ENCODE data around the gene FEM1B.

Gene FEM1B

GRCh38 chr15:68281008-68281407, 3.5 kb downstream of the FEM1B start:
- no peak for DNase-seq (ENCODE audit: low spot score)
- Histone ChIP-seq H3K27ac (ENCODE audit: poor library complexity, severe bottlenecking) (peak overlapping the region; percentile 98), H3K36me3 (ENCODE audit: low read depth) (peaks cover 54% of the 10 kb centered on the region), H3K4me3 (ENCODE audit: severe bottlenecking) (peak overlapping the region; percentile 77), H3K4me1 (ENCODE audit: insufficient read depth, poor library complexity, severe bottlenecking) (peaks cover 41% of the 10 kb centered on the region), H3K9me3 (ENCODE audit: severe bottlenecking) (no peaks in the 10 kb centered on the region), H3K27me3 (ENCODE audit: insufficient read depth, poor library complexity, severe bottlenecking) (no peaks in the 10 kb centered on the region)
- no peak for ATAC-seq (ENCODE audit: low read depth)
- TF ChIP-seq CTCF (IDR thresholded peaks at IDR 0.05; ENCODE audit: poor library complexity, severe bottlenecking): no peak

- H3K4me1 ChIP-seq (ENCODE audit: insufficient read depth, poor library complexity, severe bottlenecking): peaks cover 58% of the 10 kb centered on the region
- ATAC-seq (ENCODE audit: low read depth) (no peak), DNase-seq (ENCODE audit: low spot score) (no peak)
- TF ChIP-seq CTCF (IDR thresholded peaks at IDR 0.05; ENCODE audit: poor library complexity, severe bottlenecking): no peak
- H3K27me3 ChIP-seq (ENCODE audit: insufficient read depth, poor library complexity, severe bottlenecking): no peaks in the 10 kb centered on the region
- H3K27ac ChIP-seq (ENCODE audit: poor library complexity, severe bottlenecking): no peak overlapping the region
- H3K9me3 ChIP-seq (ENCODE audit: severe bottlenecking): no peaks in the 10 kb centered on the region
- no peak overlapping the region for H3K4me3 ChIP-seq (ENCODE audit: severe bottlenecking)
- peaks cover 75% of the 10 kb centered on the region for H3K36me3 ChIP-seq (ENCODE audit: low read depth)
Observed at GRCh38 chr15:68283401-68283800, 5.9 kb downstream of the FEM1B start.

- Histone ChIP-seq H3K27me3 (ENCODE audit: insufficient read depth, poor library complexity, severe bottlenecking) (no peaks in the 10 kb centered on the region), H3K27ac (ENCODE audit: poor library complexity, severe bottlenecking) (no peak overlapping the region), H3K36me3 (ENCODE audit: low read depth) (peaks cover 75% of the 10 kb centered on the region), H3K4me1 (ENCODE audit: insufficient read depth, poor library complexity, severe bottlenecking) (peaks cover 68% of the 10 kb centered on the region), H3K4me3 (ENCODE audit: severe bottlenecking) (no peak overlapping the region), H3K9me3 (ENCODE audit: severe bottlenecking) (no peaks in the 10 kb centered on the region)
- DNase-seq (ENCODE audit: low spot score) (no peak), ATAC-seq (ENCODE audit: low read depth) (no peak)
- no peak for TF ChIP-seq CTCF (IDR thresholded peaks at IDR 0.05; ENCODE audit: poor library complexity, severe bottlenecking)
Observed at GRCh38 chr15:68284616-68285258, 7.2 kb downstream of the FEM1B start.

GRCh38 chr15:68285259-68285980, 7.9 kb downstream of the FEM1B start:
- H3K27ac ChIP-seq (ENCODE audit: poor library complexity, severe bottlenecking): no peak overlapping the region
- no peak for TF ChIP-seq CTCF (IDR thresholded peaks at IDR 0.05; ENCODE audit: poor library complexity, severe bottlenecking)
- DNase-seq (ENCODE audit: low spot score) (no peak), ATAC-seq (ENCODE audit: low read depth) (no peak)
- peaks cover 75% of the 10 kb centered on the region for H3K36me3 ChIP-seq (ENCODE audit: low read depth)
- peaks cover 67% of the 10 kb centered on the region for H3K4me1 ChIP-seq (ENCODE audit: insufficient read depth, poor library complexity, severe bottlenecking)
- no peaks in the 10 kb centered on the region for H3K9me3 ChIP-seq (ENCODE audit: severe bottlenecking)
- no peak overlapping the region for H3K4me3 ChIP-seq (ENCODE audit: severe bottlenecking)
- no peaks in the 10 kb centered on the region for H3K27me3 ChIP-seq (ENCODE audit: insufficient read depth, poor library complexity, severe bottlenecking)

GRCh38 chr15:68286256-68286655, 8.7 kb downstream of the FEM1B start:
- peaks cover 59% of the 10 kb centered on the region for H3K4me1 ChIP-seq (ENCODE audit: insufficient read depth, poor library complexity, severe bottlenecking)
- TF ChIP-seq CTCF (IDR thresholded peaks at IDR 0.05; ENCODE audit: poor library complexity, severe bottlenecking): no peak
- no peaks in the 10 kb centered on the region for H3K27me3 ChIP-seq (ENCODE audit: insufficient read depth, poor library complexity, severe bottlenecking)
- H3K36me3 ChIP-seq (ENCODE audit: low read depth): peaks cover 75% of the 10 kb centered on the region
- no peak overlapping the region for H3K4me3 ChIP-seq (ENCODE audit: severe bottlenecking)
- H3K27ac ChIP-seq (ENCODE audit: poor library complexity, severe bottlenecking): no peak overlapping the region
- ATAC-seq (ENCODE audit: low read depth) (no peak), DNase-seq (ENCODE audit: low spot score) (no peak)
- H3K9me3 ChIP-seq (ENCODE audit: severe bottlenecking): no peaks in the 10 kb centered on the region

All from RWPE2 (cell line).